A549 (cell line): Measurements from ENCODE around the gene ANXA2. TPM values are rescaled to one million over a fixed set of nuclear protein-coding genes. Genes with fewer than 3 reads are reported as not detected.

Source experiments
- ATAC-seq, 2 experiments: fragments of 200-7000 bp in 1 of 2; fragments of >200 bp in 1 of 2; cut with Nextera tagmentation in 1 of 2; cut with Tn5 transposase in 1 of 2; 3 replicates each; pipeline versions ENCODE4 v1.8.0 to v1.9.1; 2018 to 2020; ENCODE audit warnings: mild to moderate bottlenecking in 1 of 2, moderate library complexity in 1 of 2
- CTCF ChIA-PET: fragments of 300-600 bp; sonication (Branson Sonifier 250); formaldehyde crosslinking; extraction: SDS; loops from one replicate; lab custom pipeline; 2021; ENCODE audit warnings: antibody characterized with exemption, inconsistent platforms; lab: Yijun Ruan, JAX
- POLR2A ChIA-PET: fragments of 350-600 bp; formaldehyde crosslinking; extraction: SDS; loops from one replicate; lab custom pipeline; 2021; ENCODE audit warnings: antibody characterized with exemption, inconsistent platforms; lab: Yijun Ruan, JAX
- DNase-seq, 2 experiments: peaks; one replicate each; pipeline versions ENCODE4 v3.0.0 to v3.0.0-alpha.2; 2011 to 2016; ENCODE audit warnings: low read depth in 1 of 2, low spot score in 1 of 2
- FAIRE-seq: peaks from 2 replicates; lab custom pipeline; 2011; peaks lifted over from hg19 to GRCh38; lab: Jason Lieb, UNC
- H3K27ac ChIP-seq, 2 experiments: fragments of >200 bp; sonication (Bioruptor Twin); formaldehyde crosslinking; 3 replicates each; pipeline ENCODE4 v1.5.1; 2016 to 2017
- H3K4me1 ChIP-seq: fragments of >200 bp; sonication (Bioruptor Twin); formaldehyde crosslinking; 3 replicates; pipeline ENCODE4 v1.6.1; 2016
- H3K4me2 ChIP-seq: fragments of >200 bp; sonication (Bioruptor Twin); formaldehyde crosslinking; 3 replicates; pipeline ENCODE4 v1.6.1; 2016
- H3K4me3 ChIP-seq: fragments of >200 bp; sonication (Bioruptor Twin); formaldehyde crosslinking; 3 replicates; pipeline ENCODE4 v1.5.1; 2016
- H3K9me3 ChIP-seq: fragments of >200 bp; sonication (Bioruptor Twin); formaldehyde crosslinking; 3 replicates; pipeline ENCODE4 v1.6.1; 2016
- CBX2 ChIP-seq: fragments of 200-600 bp; sonication (generic); IDR thresholded peaks from 2 replicates; pipeline ENCODE4 v1.6.1; 2016; ENCODE audit warnings: low read depth, mild to moderate bottlenecking, borderline replicate concordance
- EHMT2 ChIP-seq: fragments of 200-600 bp; sonication (generic); IDR thresholded peaks from 2 replicates; pipeline ENCODE4 v1.6.1; 2016; ENCODE audit warnings: antibody characterized with exemption, low read depth, mild to moderate bottlenecking, moderate library complexity
- EP300 ChIP-seq, 2 experiments: fragments of >200 bp; sonication (Bioruptor Twin); formaldehyde crosslinking; IDR thresholded peaks; 2 replicates in 1 of 2; 3 replicates in 1 of 2; pipeline ENCODE4 v1.6.1; 2016 to 2017
- FOSB ChIP-seq: fragments of 250-450 bp; sonication (Bioruptor Pico); IDR thresholded peaks from 2 replicates; pipeline ENCODE4 v1.5.0; 2020; ENCODE audit warnings: mild to moderate bottlenecking, moderate library complexity
- FOSL2 ChIP-seq, 2 experiments: fragments of 450-650 bp in 1 of 2; fragments of >200 bp in 1 of 2; sonication (Bioruptor Twin) in 1 of 2; formaldehyde crosslinking; IDR thresholded peaks; 2 replicates each; pipeline versions ENCODE4 v1.5.0 to v1.6.1; 2016 to 2020; ENCODE audit warnings: mild to moderate bottlenecking in 1 of 2, moderate library complexity in 1 of 2
- HEYL ChIP-seq: fragments of 250-450 bp; sonication (Bioruptor Pico); IDR thresholded peaks from 2 replicates; pipeline ENCODE4 v1.8.0; 2021; ENCODE audit warnings: mild to moderate bottlenecking, moderate library complexity
- HMGXB4 ChIP-seq: fragments of 250-450 bp; sonication (Bioruptor Pico); IDR thresholded peaks from 2 replicates; pipeline ENCODE4 v1.5.0; 2021; ENCODE audit warnings: mild to moderate bottlenecking, moderate library complexity, borderline replicate concordance
- HOXA7 ChIP-seq: fragments of 250-450 bp; sonication (Bioruptor Pico); IDR thresholded peaks from 2 replicates; pipeline ENCODE4 v1.5.0; 2020; ENCODE audit warnings: mild to moderate bottlenecking, moderate library complexity
- JUN ChIP-seq, 2 experiments: fragments of >200 bp; sonication (Bioruptor Twin); formaldehyde crosslinking; IDR thresholded peaks; 2 replicates in 1 of 2; 3 replicates in 1 of 2; pipeline ENCODE4 v1.6.1; 2016 to 2017
- MAFK ChIP-seq: fragments of 450-650 bp; IDR thresholded peaks from 2 replicates; pipeline ENCODE4 v1.6.1; 2014; ENCODE audit not compliant: partially characterized antibody
- NR3C1 ChIP-seq: fragments of >200 bp; sonication (Bioruptor Twin); formaldehyde crosslinking; IDR thresholded peaks from 3 replicates; pipeline ENCODE4 v1.6.1; 2017
- POLR2AphosphoS2 ChIP-seq: conservative IDR thresholded peaks from 2 replicates; pipeline ENCODE4 v1.6.1; 2012; ENCODE audit warnings: low read length, improper control_type of control experiment, inconsistent platforms
- RAD21 ChIP-seq, 2 experiments: fragments of >200 bp in 1 of 2; sonication (Bioruptor Twin) in 1 of 2; formaldehyde crosslinking in 1 of 2; IDR thresholded peaks in 1 of 2; conservative IDR thresholded peaks in 1 of 2; 2 replicates in 1 of 2; 3 replicates in 1 of 2; pipeline ENCODE4 v1.6.1; 2012 to 2018; ENCODE audit warnings: inconsistent platforms in 1 of 2
- RARB ChIP-seq: fragments of 250-450 bp; sonication (Bioruptor Pico); IDR thresholded peaks from 2 replicates; pipeline ENCODE4 v1.8.0; 2021; ENCODE audit warnings: mild to moderate bottlenecking, moderate library complexity
- RFX5 ChIP-seq: fragments of 450-650 bp; IDR thresholded peaks from 2 replicates; pipeline ENCODE4 v1.7.1; 2014; ENCODE audit warnings: antibody characterized with exemption, mild to moderate bottlenecking, moderate library complexity
- TFCP2L1 ChIP-seq: fragments of 250-450 bp; sonication (Bioruptor Pico); IDR thresholded peaks from 2 replicates; pipeline ENCODE4 v1.5.0; 2021; ENCODE audit warnings: mild to moderate bottlenecking
- TP53 ChIP-seq: fragments of 250-450 bp; sonication (Bioruptor Pico); IDR thresholded peaks from 2 replicates; pipeline ENCODE4 v1.5.0; 2021; ENCODE audit warnings: mild to moderate bottlenecking, moderate library complexity
- WGBS: methylation state at CpG from one replicate; pipeline ENCODE4 v1.1.6; 2017; ENCODE audit errors: missing lambda C conversion rate; 5-methylcytosine and 5-hydroxymethylcytosine counted together
- polyA plus RNA-seq, 4 experiments: library from polyadenylated mRNA; depleted of rRNA in 3 of 4; stranded (reverse); fragments of >200 nt; fragmentation: RNase III in 1 of 4; extraction: RNeasy Plus Mini Kit Qiagen cat#74134 plus additional on column Dnase treatment in 1 of 4; gene quantifications; 2 replicates in 3 of 4; 3 replicates in 1 of 4; pipeline ENCODE4 v1.2.3, GENCODE V29; 2011 to 2017
- TF ChIP-seq, protein P1 (sequence below): IDR thresholded peaks from 2 replicates; pipeline ENCODE4 v1.6.1; 2012

The ANXA2 gene
- polyA plus RNA-seq, 2 of the 4 experiments (the other 2 are of a cell fraction): 4,707 to 5,746 TPM

GRCh38 chr15:60390231-60390630 lies 7.6 kb downstream of the ANXA2 start:
- ChIA-PET POLR2A (interaction anchor here (1.3 to 10.2 kb wide), 8 partner anchors 8 to 51 kb away, joined by 5 to 152 read pairs (median 12); no protein-coding TSS in a partner anchor), CTCF (interaction anchor here (1.4 to 6.5 kb wide), 5 partner anchors 14 to 54 kb away, joined by 3 to 58 read pairs (median 11); no protein-coding TSS in a partner anchor)
- TF ChIP-seq RFX5: no peak
- TF ChIP-seq, protein P1, sequence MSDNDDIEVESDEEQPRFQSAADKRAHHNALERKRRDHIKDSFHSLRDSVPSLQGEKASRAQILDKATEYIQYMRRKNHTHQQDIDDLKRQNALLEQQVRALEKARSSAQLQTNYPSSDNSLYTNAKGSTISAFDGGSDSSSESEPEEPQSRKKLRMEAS: 0 out of 2 replicates have a peak, but pooled peaks have one; percentile 4
- peak overlapping the region; percentile 97 to 99 for H3K27ac ChIP-seq
- peaks cover 96% of the 10 kb centered on the region for H3K4me1 ChIP-seq
- 32% methylated on average over 6 of the region's 6 CpGs for WGBS
- DNase-seq (no peak), ATAC-seq (no peak), FAIRE-seq (no peak)
- peak overlapping the region; percentile 35 for H3K4me3 ChIP-seq
- peak overlapping the region; percentile 94 for H3K4me2 ChIP-seq
- H3K9me3 ChIP-seq: no peaks in the 10 kb centered on the region

- H3K27ac ChIP-seq: peak overlapping the region; percentile 97 to 99
- 27% methylated on average over 8 of the region's 8 CpGs for WGBS
- ChIA-PET POLR2A (interaction anchor here (0.6 to 1.4 kb wide), 4 partner anchors 9 to 15 kb away, joined by 3 to 6 read pairs (median 3); partner anchors contain the start of gene ANXA2), CTCF (interaction anchor here (1.4 to 1.8 kb wide), 4 partner anchors 13 to 54 kb away, joined by 3 to 5 read pairs (median 4); no protein-coding TSS in a partner anchor)
- TF ChIP-seq NR3C1: no peak
- TF ChIP-seq TFCP2L1: peak; percentile 92
- TF ChIP-seq RARB: 0 out of 2 replicates have a peak, but pooled peaks have one; percentile 88
- TF ChIP-seq FOSL2 (IDR thresholded peaks at IDR 0.05): no peak
- TF ChIP-seq FOSL2 (CRISPR knock-in tag; IDR thresholded peaks at IDR 0.05): peak; percentile 9; the same call in 1 of the 2 replicates
- no peak for TF ChIP-seq EP300 (IDR thresholded peaks at IDR 0.05)
- TF ChIP-seq TP53 (CRISPR knock-in tag): peak; percentile 84
- peak; percentile 45; the same call in 1 of the 2 replicates for TF ChIP-seq HMGXB4 (CRISPR knock-in tag)
- TF ChIP-seq, protein P1: peak; percentile 15; the same call in 1 of the 2 replicates
- TF ChIP-seq FOSB (CRISPR knock-in tag): peak; percentile 82
- TF ChIP-seq CBX2: no peak
- no peak for TF ChIP-seq RAD21 (conservative IDR thresholded peaks at IDR 0.05 in 1 of 2, IDR thresholded peaks at IDR 0.05 in 1 of 2)
- peak; percentile 96 for TF ChIP-seq POLR2AphosphoS2
- TF ChIP-seq EHMT2: no peak
- TF ChIP-seq HOXA7 (CRISPR knock-in tag): peak; percentile 87; the same call in 1 of the 2 replicates
- TF ChIP-seq HEYL (CRISPR knock-in tag): no peak
- H3K9me3 ChIP-seq: no peaks in the 10 kb centered on the region
- H3K4me2 ChIP-seq: peak overlapping the region; percentile 94
- H3K4me3 ChIP-seq: peak overlapping the region; percentile 35
- no peak for DNase-seq
- no peak for FAIRE-seq
- ATAC-seq: 0 out of 6 replicates have a peak, but pooled peaks of 1 of the 2 experiments have one; percentile 0
- peaks cover 96% of the 10 kb centered on the region for H3K4me1 ChIP-seq
Measured at GRCh38 chr15:60389261-60390077, 8.3 kb downstream of the ANXA2 start.

DNA sequence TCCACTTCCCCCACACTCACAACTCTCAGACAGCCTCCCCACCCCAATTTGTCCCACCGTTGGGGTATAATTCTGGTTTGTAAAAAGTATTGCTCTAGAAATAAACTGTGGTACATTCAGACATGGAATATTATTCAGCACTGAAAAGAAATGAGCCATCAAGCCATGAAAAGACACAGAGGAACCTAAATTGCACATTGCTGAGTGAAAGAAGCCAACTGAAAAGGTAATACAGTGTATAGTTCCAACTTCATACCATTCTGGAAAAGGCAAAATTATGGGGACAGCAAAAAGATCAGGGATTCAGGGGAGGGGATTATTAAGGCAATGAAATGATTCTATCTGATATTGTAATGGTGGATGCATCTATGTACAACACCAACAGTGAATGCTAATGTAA lies 10.5 kb downstream of the ANXA2 start:
- no peak for ATAC-seq
- Histone ChIP-seq H3K4me3 (no peak overlapping the region), H3K27ac (peak overlapping the region; percentile 5 to 99; a peak in 4 of 6 replicates), H3K9me3 (no peaks in the 10 kb centered on the region), H3K4me2 (peak overlapping the region; percentile 94), H3K4me1 (peaks cover 100% of the 10 kb centered on the region)
- CTCF ChIA-PET: interaction anchor here (0.9 to 3.4 kb wide), 5 partner anchors 13 to 133 kb away, joined by 3 to 18 read pairs (median 8); no protein-coding TSS in a partner anchor
- TF ChIP-seq JUN (IDR thresholded peaks at IDR 0.05): peak; percentile 19 to 33; a peak in 2 of 5 replicates
- peak; percentile 48; the same call in 1 of the 2 replicates for TF ChIP-seq HOXA7 (CRISPR knock-in tag)
- TF ChIP-seq EHMT2: no peak
- TF ChIP-seq MAFK: no peak
- peak; percentile 54 for TF ChIP-seq POLR2AphosphoS2
- peak; percentile 28 for FAIRE-seq
- DNase-seq: no peak
- 56% methylated on average over 1 of the region's 1 CpG for WGBS
- POLR2A ChIA-PET: interaction anchor here (0.9 to 1.1 kb wide), 3 partner anchors 12 to 20 kb away, joined by 3 to 6 read pairs (median 3); no protein-coding TSS in a partner anchor
